Colonic mucosa (tissue), 4 donors: ENCODE results near the gene NTN4. TPM values are rescaled to one million over a fixed set of nuclear protein-coding genes. Genes with fewer than 3 reads are reported as not detected.
A peak's percentile ranks its signal among the peaks of the same experiment; 100 is the strongest.

Experiments used
- DNase-seq: peaks from one replicate; pipeline ENCODE4 v3.0.0-alpha.2; 2020
- H3K27ac ChIP-seq: fragments of 200-600 bp; one replicate; pipeline ENCODE4 v1.8.0; 2021
- H3K27me3 ChIP-seq: fragments of 200-600 bp; one replicate; pipeline ENCODE4 v1.8.0; 2021
- H3K36me3 ChIP-seq: fragments of 200-600 bp; one replicate; pipeline ENCODE4 v1.8.0; 2021
- H3K4me1 ChIP-seq: fragments of 200-600 bp; one replicate; pipeline ENCODE4 v1.8.0; 2021; ENCODE audit warnings: mild to moderate bottlenecking
- H3K4me3 ChIP-seq: fragments of 200-600 bp; one replicate; pipeline ENCODE4 v1.8.0; 2021
- H3K9ac ChIP-seq, 2 donors: one replicate each; pipeline ENCODE4 v1.7.0; 2013; ENCODE audit warnings: control low read depth in 2 of 2, low read depth in 2 of 2, low read length in 2 of 2
- H3K9me3 ChIP-seq: fragments of 200-600 bp; one replicate; pipeline ENCODE4 v1.8.0; 2021
- CTCF ChIP-seq: fragments of 200-600 bp; IDR thresholded peaks from one replicate; pipeline ENCODE4 v1.8.0; 2022; ENCODE audit warnings: antibody characterized with exemption, mild to moderate bottlenecking
- intact Hi-C: fragments of 100-400 bp; cut with DNase I; formaldehyde crosslinking; loops from one replicate; pipeline ENCODE4 v1.14.1; 2022
- total RNA-seq, 2 donors: library from RNA; stranded (reverse); fragmentation: NEBNext Ultra II Directional in 1 of 2; extraction: Animal tissue kit (Norgen Biotek cat#: 25700) in 1 of 2; gene quantifications; one replicate each; pipeline ENCODE4 v1.2.1, GENCODE V29; 2021
- donor health status: healthy.
- donor health status: DM: no; HTN: no; CAD: no.
- donor health status: DM: no; HTN: no; CAD: no.

Gene NTN4
- 10 to 100 TPM; 12.4 to 16.8 TPM for total RNA-seq

GRCh38 chr12:95790033-95790916 is at the start of gene NTN4:
NTN4 (minus strand) TSS chr12:95790764; CDS start chr12:95790309, 455 bp downstream.
- Histone ChIP-seq H3K36me3 (no peaks in the 10 kb centered on the region), H3K4me3 (peak within 1 kb of the TSS; percentile 80), H3K9me3 (no peaks in the 10 kb centered on the region), H3K9ac (peak within 1 kb of the TSS; percentile 72 to 73), H3K4me1 (no peaks in the 10 kb centered on the region), H3K27ac (peak within 1 kb of the TSS; percentile 44), H3K27me3 (no peaks in the 10 kb centered on the region)
- intact Hi-C loops, result no loop called here
- DNase-seq, result peak; percentile 63
- no peak for TF ChIP-seq CTCF

GRCh38 chr12:95838125-95838524 is 47.6 kb upstream of the NTN4 start:
- H3K36me3 ChIP-seq, result no peaks in the 10 kb centered on the region
- DNase-seq, result peak; percentile 82
- no peak overlapping the region for H3K9ac ChIP-seq
- H3K27ac ChIP-seq, result no peak overlapping the region
- no peak for TF ChIP-seq CTCF
- no peaks in the 10 kb centered on the region for H3K4me1 ChIP-seq
- H3K27me3 ChIP-seq, result no peaks in the 10 kb centered on the region
- no peaks in the 10 kb centered on the region for H3K9me3 ChIP-seq
- intact Hi-C loops, result no loop called here
- no peak overlapping the region for H3K4me3 ChIP-seq

GRCh38 chr12:95837240-95838038 is 46.9 kb upstream of the NTN4 start:
- no peak for TF ChIP-seq CTCF
- no peaks in the 10 kb centered on the region for H3K4me1 ChIP-seq
- intact Hi-C loops, result no loop called here
- H3K27ac ChIP-seq, result no peak overlapping the region
- no peak overlapping the region for H3K9ac ChIP-seq
- H3K36me3 ChIP-seq, result no peaks in the 10 kb centered on the region
- H3K27me3 ChIP-seq, result no peaks in the 10 kb centered on the region
- H3K4me3 ChIP-seq, result no peak overlapping the region
- no peaks in the 10 kb centered on the region for H3K9me3 ChIP-seq
- DNase-seq, result no peak

GRCh38 chr12:95836630-95837239 is 46.2 kb upstream of the NTN4 start:
- TF ChIP-seq CTCF, result no peak
- DNase-seq, result no peak
- no peak overlapping the region for H3K27ac ChIP-seq
- intact Hi-C loops, result no loop called here
- H3K4me1 ChIP-seq, result no peaks in the 10 kb centered on the region
- H3K9ac ChIP-seq, result no peak overlapping the region
- no peaks in the 10 kb centered on the region for H3K27me3 ChIP-seq
- no peaks in the 10 kb centered on the region for H3K9me3 ChIP-seq
- H3K36me3 ChIP-seq, result no peaks in the 10 kb centered on the region
- no peak overlapping the region for H3K4me3 ChIP-seq

GRCh38 chr12:95836185-95836609 is 45.6 kb upstream of the NTN4 start:
- Histone ChIP-seq H3K4me3 (no peak overlapping the region), H3K27ac (no peak overlapping the region), H3K9ac (no peak overlapping the region), H3K9me3 (no peaks in the 10 kb centered on the region), H3K36me3 (no peaks in the 10 kb centered on the region), H3K4me1 (no peaks in the 10 kb centered on the region), H3K27me3 (no peaks in the 10 kb centered on the region)
- no peak for TF ChIP-seq CTCF
- intact Hi-C loops, result no loop called here
- DNase-seq, result no peak
